Retina (tissue), 1 donor: ENCODE measurements around the gene CSNK2A1.

Experiments
- DNase-seq: peaks from one replicate; pipeline ENCODE4 v3.0.0-alpha.2; 2016

CSNK2A1 gene

DNA sequence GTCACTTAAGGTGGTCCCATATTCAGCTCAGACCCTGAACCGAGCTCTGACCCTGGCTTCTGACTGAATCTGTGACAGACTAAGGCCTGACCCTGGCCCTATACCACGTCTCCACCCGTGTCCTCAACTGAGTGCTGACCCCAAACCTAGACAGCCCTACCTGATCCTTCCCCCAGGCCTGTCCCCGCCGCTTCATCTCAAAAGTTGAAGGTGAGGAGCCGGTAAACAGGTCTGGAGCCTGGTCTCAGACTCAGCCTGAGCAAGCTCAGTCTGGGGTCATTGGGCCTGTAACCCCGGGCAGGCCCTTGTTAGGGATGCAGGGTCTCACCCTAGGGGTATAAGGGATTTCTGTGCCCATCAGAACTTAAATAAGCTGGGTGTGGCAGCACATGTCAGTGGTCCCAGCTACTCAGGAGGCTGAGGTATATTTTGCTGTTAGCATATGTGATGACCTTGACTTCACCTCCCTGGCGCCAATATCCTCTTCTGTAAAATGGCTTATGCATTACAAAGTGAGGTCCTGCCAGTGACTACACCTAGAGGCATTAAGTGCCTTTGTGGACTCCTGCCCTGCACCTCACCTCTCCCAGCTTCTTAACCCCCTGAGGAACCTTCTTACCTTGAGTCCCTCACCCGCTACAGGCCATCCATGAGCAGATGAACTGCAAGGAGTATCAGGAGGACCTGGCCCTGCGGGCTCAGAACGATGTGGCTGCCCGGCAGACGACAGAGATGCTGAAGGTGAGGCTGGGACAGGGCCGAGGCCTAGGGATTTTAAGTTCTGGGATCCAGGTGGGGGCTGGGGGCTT lies 115.5 kb downstream of the CSNK2A1 start:
- no peak for DNase-seq

DNA sequence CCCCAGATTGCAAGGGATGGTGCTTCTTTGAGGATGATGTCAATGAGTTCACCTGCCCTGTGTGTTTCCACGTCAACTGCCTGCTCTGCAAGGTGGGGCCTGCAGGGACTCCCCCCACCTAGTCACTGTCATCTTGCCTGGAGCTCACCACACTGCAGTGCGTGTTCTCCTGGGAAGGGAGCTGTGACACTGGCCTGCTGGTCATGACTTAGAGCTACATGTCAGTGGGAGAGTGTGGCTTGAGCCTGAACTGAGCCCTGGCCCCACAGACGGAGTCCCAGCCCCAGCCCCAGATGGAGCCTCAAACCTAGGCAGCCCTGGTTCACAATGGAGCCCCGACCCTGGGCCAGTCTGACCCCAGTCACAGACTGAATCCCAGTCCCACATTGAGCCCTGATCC lies 116.2 kb downstream of the CSNK2A1 start:
- DNase-seq, result no peak

DNA sequence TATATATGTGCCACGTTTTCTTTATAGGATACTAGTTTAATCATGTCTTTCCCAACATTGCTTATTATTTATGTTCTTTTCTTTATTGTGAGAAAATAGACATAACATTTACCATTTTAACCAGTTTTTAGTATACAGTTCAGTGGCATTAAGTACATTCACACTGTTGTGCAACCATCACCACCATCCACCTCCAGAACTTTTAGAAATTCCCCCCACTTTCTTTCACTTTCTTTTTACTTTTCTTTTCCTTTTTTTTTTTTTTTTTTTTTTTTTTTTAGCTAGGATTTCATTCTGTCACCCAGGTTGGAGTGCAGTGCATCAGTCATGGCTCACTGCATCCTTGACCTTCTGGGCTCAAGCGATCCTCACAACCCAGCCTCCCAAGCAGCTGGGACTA lies 117.0 kb downstream of the CSNK2A1 start:
- no peak for DNase-seq
